GM13977 (cell line): ENCODE measurements around the gene DCTPP1.

Experiments used
- DNase-seq: peaks from one replicate; pipeline ENCODE4 v3.0.0; 2012; ENCODE audit warnings: low spot score
- in situ Hi-C: fragments of 300-500 bp; cut with MboI; formaldehyde crosslinking; loops from one replicate; pipeline ENCODE4 v1.12.0; 2022; ENCODE audit warnings: low sequenced_read_pairs, low pct_unique_long_range_greater_than_20kb, mixed read lengths, inconsistent platforms; ENCODE audit not compliant: unreplicated experiment
- TF ChIP-seq, protein P1 (sequence below): IDR thresholded peaks from 2 replicates; pipeline ENCODE4 v1.5.1; 2012; ENCODE audit warnings: mild to moderate bottlenecking, control low read depth; ENCODE audit not compliant: insufficient read depth; ENCODE audit errors: extremely low read depth, missing control alignments

DCTPP1 gene

DNA sequence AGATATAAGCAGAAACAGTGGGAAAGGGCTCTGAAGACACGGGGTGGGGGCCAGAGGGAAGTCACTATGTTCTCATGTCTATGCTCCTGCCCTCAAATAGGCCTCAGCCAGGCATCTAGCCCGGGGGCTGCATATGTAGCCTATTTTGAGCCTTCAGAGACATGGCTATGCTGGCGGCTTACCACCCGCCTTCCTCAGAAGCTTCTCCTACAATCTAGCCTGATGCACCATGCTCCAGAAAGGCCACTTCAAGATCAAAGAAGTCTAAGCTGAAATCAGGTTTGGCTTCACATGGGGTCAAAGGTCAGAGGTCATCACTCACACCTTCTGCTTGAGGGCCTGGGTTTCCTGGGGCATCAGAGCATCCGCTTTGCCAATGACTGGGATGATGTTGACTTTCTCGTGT, 49.0 kb downstream of the DCTPP1 start:
- DNase-seq: no peak
- in situ Hi-C loops: no loop called here
- TF ChIP-seq, protein P1, sequence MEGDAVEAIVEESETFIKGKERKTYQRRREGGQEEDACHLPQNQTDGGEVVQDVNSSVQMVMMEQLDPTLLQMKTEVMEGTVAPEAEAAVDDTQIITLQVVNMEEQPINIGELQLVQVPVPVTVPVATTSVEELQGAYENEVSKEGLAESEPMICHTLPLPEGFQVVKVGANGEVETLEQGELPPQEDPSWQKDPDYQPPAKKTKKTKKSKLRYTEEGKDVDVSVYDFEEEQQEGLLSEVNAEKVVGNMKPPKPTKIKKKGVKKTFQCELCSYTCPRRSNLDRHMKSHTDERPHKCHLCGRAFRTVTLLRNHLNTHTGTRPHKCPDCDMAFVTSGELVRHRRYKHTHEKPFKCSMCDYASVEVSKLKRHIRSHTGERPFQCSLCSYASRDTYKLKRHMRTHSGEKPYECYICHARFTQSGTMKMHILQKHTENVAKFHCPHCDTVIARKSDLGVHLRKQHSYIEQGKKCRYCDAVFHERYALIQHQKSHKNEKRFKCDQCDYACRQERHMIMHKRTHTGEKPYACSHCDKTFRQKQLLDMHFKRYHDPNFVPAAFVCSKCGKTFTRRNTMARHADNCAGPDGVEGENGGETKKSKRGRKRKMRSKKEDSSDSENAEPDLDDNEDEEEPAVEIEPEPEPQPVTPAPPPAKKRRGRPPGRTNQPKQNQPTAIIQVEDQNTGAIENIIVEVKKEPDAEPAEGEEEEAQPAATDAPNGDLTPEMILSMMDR: no peak

- in situ Hi-C loops: no loop called here
- TF ChIP-seq, protein P1: no peak
These were observed 49.6 kb downstream of the DCTPP1 start for GRCh38 chr16:30380072-30380802.

DNA sequence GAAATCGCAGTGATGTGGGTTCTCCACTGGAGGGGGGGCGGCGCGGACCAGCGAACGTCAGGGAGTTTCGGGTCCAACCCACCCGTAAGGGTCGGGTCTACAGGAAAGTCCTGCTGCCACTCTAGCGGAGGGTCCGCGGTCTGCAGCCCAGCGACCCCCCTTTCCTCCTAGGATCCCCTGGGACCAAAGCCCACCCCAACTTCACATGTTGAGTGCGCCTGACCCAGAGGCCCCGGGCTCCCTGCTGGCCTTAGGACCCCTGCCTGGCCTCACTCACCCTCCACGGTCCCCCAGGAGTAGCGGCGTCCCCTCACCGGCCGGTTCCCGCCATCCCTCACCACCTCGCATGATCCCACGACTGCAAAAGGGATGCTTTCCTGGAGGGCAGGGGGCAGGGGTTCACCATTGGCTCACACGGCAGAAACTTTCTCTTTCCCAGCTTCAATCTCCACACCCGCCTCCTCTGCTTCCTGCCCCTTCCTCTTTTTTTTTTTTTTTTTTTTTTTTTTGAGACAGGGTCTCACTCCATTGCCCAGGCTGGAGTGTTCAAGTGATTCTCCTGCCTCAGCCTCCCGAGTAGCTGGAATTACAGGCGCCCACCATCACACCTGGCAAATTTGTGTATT, 50.6 kb downstream of the DCTPP1 start:
- no peak for DNase-seq
- in situ Hi-C loops: no loop called here
- TF ChIP-seq, protein P1: no peak

More at GRCh38 chr16:30380072-30380802, 49.6 kb downstream of the DCTPP1 start:
- DNase-seq: no peak

DNA sequence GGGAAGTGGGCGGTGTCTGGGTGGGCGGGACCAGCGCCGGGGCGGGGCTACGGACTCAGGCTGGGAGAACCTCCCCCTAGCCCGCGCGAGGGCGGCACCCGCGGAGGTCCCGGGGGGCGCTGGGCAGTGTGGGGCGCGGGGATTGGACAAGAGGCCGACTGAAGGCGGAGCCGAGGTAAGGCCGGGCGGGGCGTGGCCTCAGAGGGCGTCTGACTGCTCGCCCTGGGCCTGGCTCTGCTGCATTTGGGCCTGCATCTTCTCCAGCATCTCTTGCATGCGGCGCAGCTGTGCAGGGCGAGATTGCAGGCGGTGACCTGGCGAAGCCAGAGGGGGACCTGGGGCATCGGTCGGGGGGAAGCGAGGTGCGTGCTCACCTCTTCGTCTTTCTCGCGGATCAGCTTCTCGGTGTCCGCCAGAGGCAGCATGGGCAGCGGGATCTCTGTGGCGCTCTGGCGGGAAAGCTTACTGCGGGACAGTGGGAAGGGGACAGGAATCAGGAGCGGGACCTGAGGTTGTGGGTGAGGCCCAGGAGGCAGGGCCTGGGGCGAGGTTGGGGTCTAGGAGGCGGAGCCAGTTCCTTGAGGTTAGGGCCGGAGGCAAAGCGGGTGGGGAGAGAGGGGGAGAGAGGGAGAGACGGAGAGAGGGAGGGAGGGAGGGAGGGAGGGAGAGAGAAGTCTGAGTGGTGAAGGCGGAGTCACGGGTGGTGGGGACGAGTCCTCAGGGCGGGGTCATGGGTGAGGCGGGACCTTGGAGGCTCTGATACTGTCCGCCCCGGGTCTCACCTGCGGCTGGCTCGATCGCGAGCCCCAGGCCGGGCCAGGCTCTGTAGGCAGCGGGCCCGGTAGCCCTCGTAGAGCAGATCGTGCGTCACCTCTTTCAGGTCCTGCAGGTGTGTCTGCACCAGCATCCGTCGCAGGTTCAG, 51.3 kb downstream of the DCTPP1 start:
- in situ Hi-C loops: no loop called here
- TF ChIP-seq, protein P1: no peak
- peak; percentile 98 for DNase-seq

- in situ Hi-C loops: no loop called here
- DNase-seq: peak; percentile 84
- TF ChIP-seq, protein P1: no peak
These were observed 52.0 kb downstream of the DCTPP1 start for GRCh38 chr16:30377812-30378235.

DNA sequence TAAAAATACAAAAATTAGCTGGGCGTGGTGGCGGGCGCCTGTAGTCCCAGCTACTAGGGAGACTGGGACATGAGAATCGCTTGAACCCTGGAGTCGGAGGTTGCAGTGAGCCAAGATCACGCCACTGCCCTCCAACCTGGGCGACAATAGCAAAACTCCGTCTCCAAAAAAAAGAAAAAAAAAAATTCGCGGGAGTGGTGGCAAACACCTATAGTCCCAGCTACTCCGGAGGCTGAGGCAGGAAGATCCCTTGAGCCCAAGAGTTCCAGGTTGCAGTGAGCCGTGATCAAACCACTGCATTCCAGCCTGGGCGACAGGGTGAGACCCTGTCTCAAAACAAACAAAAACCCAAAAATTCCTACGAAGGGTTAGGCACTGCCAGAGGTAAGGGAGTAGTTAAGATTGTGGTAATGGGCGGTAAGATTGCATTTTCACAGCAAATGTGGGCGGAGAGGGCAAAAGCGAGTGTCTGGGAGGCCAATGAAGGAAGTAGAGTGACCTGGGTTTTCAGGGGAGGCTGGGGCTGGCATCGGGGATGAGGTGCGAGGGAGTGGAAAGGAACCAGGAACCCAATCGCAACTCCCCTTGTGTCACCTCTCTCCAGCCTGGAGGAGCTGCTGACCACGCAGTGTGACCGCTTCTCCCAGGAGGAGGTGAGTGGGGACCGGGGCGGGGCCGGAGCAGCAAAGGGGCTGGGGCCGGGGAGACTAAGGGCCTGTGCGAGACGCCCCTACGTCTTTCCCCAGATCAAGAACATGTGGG, 52.6 kb downstream of the DCTPP1 start:
- in situ Hi-C loops: no loop called here
- TF ChIP-seq, protein P1: no peak
- DNase-seq: no peak
